HepG2 (cell line): ENCODE results near the gene ARHGAP23. TPM values are rescaled to one million over a fixed set of nuclear protein-coding genes. Genes with fewer than 3 reads are reported as not detected.
A peak's percentile ranks its signal among the peaks of the same experiment; 100 is the strongest.

Experiments
- ERF ChIP-seq: IDR thresholded peaks from 2 replicates; pipeline ENCODE4 v1.6.1; 2018; ENCODE audit warnings: missing biosample characterization, missing genetic modification reagents
- ETV5 ChIP-seq: IDR thresholded peaks from 2 replicates; pipeline ENCODE4 v1.6.1; 2018; ENCODE audit warnings: missing biosample characterization, missing genetic modification reagents, inconsistent platforms, borderline replicate concordance
- FOXP4 ChIP-seq: sonication (generic); formaldehyde crosslinking; IDR thresholded peaks from 2 replicates; pipeline ENCODE4 v1.4.0; 2020; ENCODE audit warnings: missing genetic modification reagents
- HNRNPL ChIP-seq: fragments of 200-400 bp; formaldehyde crosslinking; IDR thresholded peaks from 2 replicates; pipeline ENCODE4 v1.6.1; 2017; ENCODE audit warnings: mild to moderate bottlenecking, low read depth, low read length
- KLF9 ChIP-seq: IDR thresholded peaks from 2 replicates; pipeline ENCODE4 v1.6.1; 2016; ENCODE audit warnings: low read depth
- LCORL ChIP-seq, 2 experiments: fragments of 450-650 bp in 1 of 2; sonication (generic) in 1 of 2; formaldehyde crosslinking in 1 of 2; IDR thresholded peaks; 2 replicates each; pipeline versions ENCODE4 v1.5.0 to v1.6.1; 2017 to 2020; ENCODE audit warnings: antibody characterized with exemption in 1 of 2, missing genetic modification reagents in 1 of 2
- MYPOP ChIP-seq: sonication (generic); formaldehyde crosslinking; IDR thresholded peaks from 2 replicates; pipeline ENCODE4 v1.8.1; 2023; ENCODE audit warnings: mild to moderate bottlenecking, moderate library complexity, missing genetic modification reagents
- NFIC ChIP-seq: IDR thresholded peaks from 2 replicates; pipeline ENCODE4 v1.6.1; 2012; ENCODE audit warnings: mild to moderate bottlenecking, low read length, inconsistent platforms
- NFYC ChIP-seq: IDR thresholded peaks from 2 replicates; pipeline ENCODE4 v1.6.1; 2016; ENCODE audit warnings: missing genetic modification reagents, missing compliant biosample characterization
- PHF20 ChIP-seq: sonication (generic); formaldehyde crosslinking; IDR thresholded peaks from 2 replicates; pipeline ENCODE4 v1.5.0; 2020; ENCODE audit warnings: mild to moderate bottlenecking, missing genetic modification reagents
- PHF5A ChIP-seq: IDR thresholded peaks from one replicate; pipeline ENCODE4 v1.6.1; 2018; ENCODE audit warnings: low read depth, missing genetic modification reagents; ENCODE audit not compliant: unreplicated experiment
- RAD21 ChIP-seq: fragments of 450-650 bp; formaldehyde crosslinking; IDR thresholded peaks from 2 replicates; pipeline ENCODE4 v1.5.0; 2020; ENCODE audit warnings: mild to moderate bottlenecking
- SP140L ChIP-seq: sonication (generic); formaldehyde crosslinking; IDR thresholded peaks from 2 replicates; pipeline ENCODE4 v1.4.0; 2020; ENCODE audit warnings: missing genetic modification reagents, borderline replicate concordance
- ZBTB7B ChIP-seq: sonication (generic); formaldehyde crosslinking; IDR thresholded peaks from 2 replicates; pipeline ENCODE4 v1.4.0; 2020; ENCODE audit warnings: missing genetic modification reagents
- ZMYM2 ChIP-seq: sonication (generic); formaldehyde crosslinking; IDR thresholded peaks from 2 replicates; pipeline ENCODE4 v1.8.0; 2022; ENCODE audit warnings: mild to moderate bottlenecking, missing genetic modification reagents
- ZNF205 ChIP-seq: IDR thresholded peaks from 2 replicates; pipeline ENCODE4 v1.6.1; 2018; ENCODE audit warnings: missing biosample characterization, missing genetic modification reagents
- ZNF350 ChIP-seq: sonication (generic); formaldehyde crosslinking; IDR thresholded peaks from 2 replicates; pipeline ENCODE4 v1.4.0; 2020; ENCODE audit warnings: mild to moderate bottlenecking, low read depth, missing genetic modification reagents, borderline replicate concordance
- ZNF430 ChIP-seq: sonication (generic); formaldehyde crosslinking; IDR thresholded peaks from 2 replicates; pipeline ENCODE4 v1.9.0; 2021; ENCODE audit warnings: mild to moderate bottlenecking, missing genetic modification reagents
- ZNF580 ChIP-seq: IDR thresholded peaks from 2 replicates; pipeline ENCODE4 v1.6.1; 2016; ENCODE audit warnings: low read depth, borderline replicate concordance
- polyA plus RNA-seq, 8 experiments: library from polyadenylated mRNA; depleted of rRNA in 3 of 8; stranded (reverse) in 7 of 8; unstranded in 1 of 8; fragments of >200 nt; fragmentation: Illumina TruSeq in 4 of 8; extraction: Trizol in 4 of 8; gene quantifications; 2 replicates each; pipeline versions ENCODE4 v1.2.1 to v1.2.3, GENCODE V29; 2011 to 2016; ENCODE audit warnings: low read depth in 4 of 8, missing spikeins in 1 of 8, mixed read lengths in 1 of 8; ENCODE audit not compliant: insufficient read depth in 1 of 8
- total RNA-seq, 5 experiments: library from RNA; depleted of rRNA; stranded (reverse); fragments of >200 nt; fragmentation: Illumina TruSeq; extraction: Trizol; gene quantifications; 2 replicates each; pipeline ENCODE4 v1.2.3, GENCODE V29; 2016; ENCODE audit warnings: low read depth in 1 of 5
- TF ChIP-seq, protein P1 (sequence below): sonication (generic); IDR thresholded peaks from 2 replicates; pipeline ENCODE4 v1.6.1; 2016; ENCODE audit warnings: low read depth, borderline replicate concordance
- TF ChIP-seq, protein P2 (sequence below): sonication (generic); formaldehyde crosslinking; IDR thresholded peaks from 2 replicates; pipeline ENCODE4 v1.4.0; 2020; ENCODE audit warnings: missing genetic modification reagents, borderline replicate concordance

The ARHGAP23 gene
- total and polyA plus RNA-seq, 2 of the 13 experiments (the other 11 are each of a cell fraction or from before 2014, with no cell fraction given) = 0.03 TPM; not detected in 1

DNA sequence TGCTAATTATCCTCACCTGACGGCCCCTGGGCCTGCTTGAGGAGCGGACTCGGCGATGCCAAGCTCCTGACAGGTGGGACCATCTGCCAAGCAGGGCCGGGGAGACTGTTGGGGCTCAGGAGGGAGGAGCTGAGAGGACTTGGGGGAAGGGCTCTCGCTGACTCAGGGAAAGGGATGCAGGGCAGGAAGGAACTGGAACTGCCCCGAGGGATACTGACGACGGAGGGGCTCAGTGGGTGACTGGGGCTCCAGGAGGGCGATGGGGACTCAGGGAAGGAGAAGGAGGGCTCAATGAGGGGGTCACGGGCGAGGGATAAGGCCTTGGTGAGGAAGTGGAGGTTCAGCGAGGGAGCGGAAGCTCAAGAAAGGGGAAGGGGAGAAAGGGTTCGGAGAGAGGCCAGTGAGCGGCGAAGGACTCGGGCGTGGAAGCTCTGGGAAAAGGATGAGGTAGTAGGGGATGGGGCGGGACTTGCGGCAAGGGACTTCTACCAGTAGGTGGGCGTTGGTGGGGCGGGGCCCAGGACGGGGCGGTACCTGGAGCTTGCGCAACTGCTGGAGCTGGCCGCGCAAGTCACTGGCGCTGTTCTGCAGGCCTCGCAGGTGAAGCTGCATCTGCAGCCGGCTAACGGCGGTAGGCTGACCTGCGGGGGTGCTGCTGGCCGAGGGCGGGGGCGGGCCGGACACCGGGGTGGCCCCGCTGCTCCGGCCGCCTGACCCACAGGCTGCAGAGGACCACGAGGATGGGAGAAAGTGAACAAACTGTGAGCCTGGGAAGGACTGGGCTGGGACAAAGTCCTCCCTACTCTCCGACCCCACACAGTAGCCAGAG is 131.0 kb downstream of the ARHGAP23 start (continued):
- TF ChIP-seq FOXP4 (CRISPR knock-in tag) (0 out of 2 replicates have a peak, but pooled peaks have one; percentile 9), ZMYM2 (no peak), SP140L (CRISPR knock-in tag) (0 out of 2 replicates have a peak, but pooled peaks have one; percentile 18), ERF (CRISPR knock-in tag) (peak; percentile 73), PHF5A (CRISPR knock-in tag) (no peak), ZBTB7B (CRISPR knock-in tag) (peak; percentile 88; the same call in 1 of the 2 replicates), KLF9 (CRISPR knock-in tag) (no peak), ZNF430 (CRISPR knock-in tag) (0 out of 2 replicates have a peak, but pooled peaks have one; percentile 56), MYPOP (CRISPR knock-in tag) (peak; percentile 97), ETV5 (CRISPR knock-in tag) (peak; percentile 27), NFYC (CRISPR knock-in tag) (no peak), ZNF205 (CRISPR knock-in tag) (0 out of 2 replicates have a peak, but pooled peaks have one; percentile 48), NFIC (no peak), ZNF350 (CRISPR knock-in tag) (peak; percentile 80), PHF20 (CRISPR knock-in tag) (no peak), HNRNPL (no peak), ZNF580 (CRISPR knock-in tag) (peak; percentile 31; the same call in 1 of the 2 replicates), LCORL (IDR thresholded peaks at IDR 0.05) (peak; percentile 14; the same call in 1 of the 2 replicates), LCORL (CRISPR knock-in tag; IDR thresholded peaks at IDR 0.05) (peak; percentile 81), RAD21 (CRISPR knock-in tag) (peak; percentile 49; the same call in 1 of the 2 replicates)
- TF ChIP-seq, protein P1, sequence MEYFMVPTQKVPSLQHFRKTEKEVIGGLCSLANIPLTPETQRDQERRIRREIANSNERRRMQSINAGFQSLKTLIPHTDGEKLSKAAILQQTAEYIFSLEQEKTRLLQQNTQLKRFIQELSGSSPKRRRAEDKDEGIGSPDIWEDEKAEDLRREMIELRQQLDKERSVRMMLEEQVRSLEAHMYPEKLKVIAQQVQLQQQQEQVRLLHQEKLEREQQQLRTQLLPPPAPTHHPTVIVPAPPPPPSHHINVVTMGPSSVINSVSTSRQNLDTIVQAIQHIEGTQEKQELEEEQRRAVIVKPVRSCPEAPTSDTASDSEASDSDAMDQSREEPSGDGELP = peak; percentile 40; the same call in 1 of the 2 replicates
- TF ChIP-seq, protein P2, sequence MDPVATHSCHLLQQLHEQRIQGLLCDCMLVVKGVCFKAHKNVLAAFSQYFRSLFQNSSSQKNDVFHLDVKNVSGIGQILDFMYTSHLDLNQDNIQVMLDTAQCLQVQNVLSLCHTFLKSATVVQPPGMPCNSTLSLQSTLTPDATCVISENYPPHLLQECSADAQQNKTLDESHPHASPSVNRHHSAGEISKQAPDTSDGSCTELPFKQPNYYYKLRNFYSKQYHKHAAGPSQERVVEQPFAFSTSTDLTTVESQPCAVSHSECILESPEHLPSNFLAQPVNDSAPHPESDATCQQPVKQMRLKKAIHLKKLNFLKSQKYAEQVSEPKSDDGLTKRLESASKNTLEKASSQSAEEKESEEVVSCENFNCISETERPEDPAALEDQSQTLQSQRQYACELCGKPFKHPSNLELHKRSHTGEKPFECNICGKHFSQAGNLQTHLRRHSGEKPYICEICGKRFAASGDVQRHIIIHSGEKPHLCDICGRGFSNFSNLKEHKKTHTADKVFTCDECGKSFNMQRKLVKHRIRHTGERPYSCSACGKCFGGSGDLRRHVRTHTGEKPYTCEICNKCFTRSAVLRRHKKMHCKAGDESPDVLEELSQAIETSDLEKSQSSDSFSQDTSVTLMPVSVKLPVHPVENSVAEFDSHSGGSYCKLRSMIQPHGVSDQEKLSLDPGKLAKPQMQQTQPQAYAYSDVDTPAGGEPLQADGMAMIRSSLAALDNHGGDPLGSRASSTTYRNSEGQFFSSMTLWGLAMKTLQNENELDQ (CRISPR knock-in tag) = 0 out of 2 replicates have a peak, but pooled peaks have one; percentile 8
